GM18517 (cell line): ENCODE results near the gene ROR2.

Experiments used
- ATAC-seq: cut with Tn5 transposase; IDR thresholded peaks from one replicate; pipeline ENCODE4 v1.9.1; 2021; ENCODE audit warnings: mild to moderate bottlenecking, moderate library complexity; ENCODE audit not compliant: unreplicated experiment

The ROR2 gene

DNA sequence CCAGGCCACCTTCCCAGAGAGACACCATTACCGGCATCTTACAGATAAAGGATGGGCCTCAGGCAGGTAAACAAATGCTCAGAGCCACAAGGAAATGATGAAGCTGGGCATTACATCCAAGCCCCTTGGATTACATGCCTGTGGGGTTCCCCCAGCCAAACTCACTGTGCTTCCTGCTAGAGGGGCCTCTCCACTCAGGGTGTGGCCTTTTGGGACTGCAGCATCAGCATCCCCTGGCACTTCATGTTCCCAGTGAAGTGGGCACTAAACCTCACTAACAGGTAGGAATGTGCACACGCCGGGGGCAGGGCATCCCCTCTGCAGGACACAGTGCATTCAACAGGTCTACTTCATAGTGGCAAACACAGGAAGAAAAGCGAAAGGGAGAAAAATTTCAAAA, 125.9 kb downstream of the ROR2 start:
- ATAC-seq = no peak

GRCh38 chr9:91820949-91821880, 128.8 kb downstream of the ROR2 start:
- no peak for ATAC-seq

GRCh38 chr9:91820126-91820750, 129.8 kb downstream of the ROR2 start:
- ATAC-seq = no peak

DNA sequence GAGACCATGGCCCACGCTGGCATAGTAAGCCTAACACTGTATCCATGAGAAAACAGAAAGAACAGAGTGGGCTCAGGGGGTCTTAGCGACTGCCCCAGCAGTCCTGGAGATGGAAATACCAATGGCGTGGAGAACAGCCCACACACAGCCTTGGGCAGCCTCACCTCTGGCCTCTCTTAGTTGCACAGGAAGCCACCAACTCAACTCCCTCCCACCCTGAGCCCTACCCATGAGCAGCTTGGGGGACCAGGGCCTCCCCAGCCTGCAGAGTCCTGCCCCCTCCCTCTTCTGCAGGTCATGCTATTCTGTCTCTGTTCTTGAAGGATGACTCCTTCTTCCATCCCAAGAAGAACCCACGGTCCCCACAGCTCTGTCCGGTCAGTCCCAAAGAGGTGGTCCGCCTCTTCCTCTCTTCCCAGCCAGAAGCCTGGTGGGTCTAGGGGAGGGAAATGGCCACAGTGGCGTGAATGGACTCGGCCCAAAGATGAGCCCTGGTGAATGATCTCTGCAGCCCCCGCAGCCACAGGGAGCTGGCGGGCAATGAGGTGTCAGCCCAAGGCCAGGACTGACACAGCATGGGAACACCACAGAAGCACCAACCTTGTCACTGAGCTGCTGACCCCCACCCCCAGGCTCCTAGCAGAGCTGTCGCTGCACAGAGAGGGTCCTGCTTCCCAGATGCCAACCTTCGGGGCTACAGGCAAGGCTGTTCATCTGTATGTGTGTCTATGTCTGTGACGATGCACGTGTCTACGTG, 131.2 kb downstream of the ROR2 start:
- ATAC-seq = no peak

- no peak for ATAC-seq
Observed at GRCh38 chr9:91818225-91818585, 131.8 kb downstream of the ROR2 start.

DNA sequence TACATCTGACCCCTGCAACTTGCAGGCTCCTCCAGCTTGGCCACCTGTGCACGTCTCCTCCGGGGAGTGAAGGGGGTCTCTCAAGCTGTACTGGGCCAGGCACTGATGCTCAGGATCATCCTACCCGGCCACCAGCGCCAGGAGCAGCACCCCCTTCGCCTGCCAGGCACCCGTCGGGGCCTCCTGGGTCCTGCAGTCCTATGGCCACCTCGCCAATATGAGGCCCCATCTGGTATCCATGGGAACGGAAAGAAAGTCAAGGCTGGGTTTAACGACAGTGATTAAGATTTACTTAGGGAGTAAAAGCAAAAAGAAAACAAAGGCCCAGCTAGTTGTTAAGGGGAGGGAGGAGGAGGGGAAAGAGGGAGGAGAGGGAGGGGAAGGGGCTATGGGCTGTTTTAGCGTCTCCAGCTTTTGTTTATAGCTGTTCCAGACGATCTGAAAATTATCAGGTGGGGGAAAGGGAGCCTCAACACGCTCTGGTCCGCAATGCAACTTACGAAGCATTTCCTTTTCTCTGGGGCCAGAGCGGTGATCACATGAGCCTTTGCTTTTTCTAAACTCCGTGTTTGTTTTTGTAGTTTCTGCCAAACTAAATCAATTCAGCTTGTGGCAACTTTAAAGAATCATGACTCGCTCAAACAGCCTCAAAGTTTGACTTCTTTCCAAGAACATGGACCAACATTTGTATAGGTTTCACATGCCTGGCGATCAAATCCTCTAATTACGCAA, 132.4 kb downstream of the ROR2 start:
- no peak for ATAC-seq

GRCh38 chr9:91817106-91817492, 132.9 kb downstream of the ROR2 start:
- ATAC-seq = no peak

DNA sequence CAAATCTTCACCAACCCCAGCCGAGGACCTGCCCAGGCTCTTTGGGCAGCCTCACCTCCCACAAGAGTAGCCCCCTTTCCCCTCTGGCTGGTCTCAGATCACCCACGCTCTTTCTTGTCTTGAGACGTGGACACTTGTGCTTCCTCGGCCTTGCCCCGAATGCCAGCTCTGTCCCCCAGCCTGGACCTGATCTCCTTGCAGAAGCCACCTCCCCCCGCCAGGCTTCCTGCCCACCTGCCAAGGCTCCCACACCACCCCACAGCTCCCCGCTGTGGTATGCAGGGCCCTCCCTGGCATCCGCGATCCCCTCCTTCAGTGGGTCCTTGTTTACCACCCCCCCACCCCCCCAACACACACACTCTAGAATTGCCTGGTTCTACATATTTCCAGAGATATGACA, 133.7 kb downstream of the ROR2 start:
- ATAC-seq = no peak

- ATAC-seq = no peak
Observed at GRCh38 chr9:91815896-91816295, 134.1 kb downstream of the ROR2 start.

DNA sequence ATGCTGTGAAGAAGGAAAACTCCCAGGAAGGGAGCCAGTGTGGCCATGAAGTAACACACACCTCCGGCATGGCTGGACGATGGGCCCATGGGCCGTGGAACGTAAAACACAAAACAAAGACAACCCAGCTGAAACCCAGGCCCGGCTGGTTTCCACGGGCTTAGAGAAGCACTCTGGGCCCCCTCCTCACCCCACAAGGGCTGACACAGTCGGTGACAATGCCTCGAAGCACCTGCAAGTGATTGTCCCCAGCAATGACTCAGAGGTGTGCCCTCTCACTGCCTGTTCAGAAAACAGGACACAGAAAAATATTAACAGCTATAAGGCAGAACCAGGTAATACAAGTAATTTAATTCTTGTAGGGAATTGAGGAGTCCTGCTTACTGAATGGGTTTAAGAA, 135.3 kb downstream of the ROR2 start:
- ATAC-seq = no peak

GRCh38 chr9:91814201-91814600, 135.8 kb downstream of the ROR2 start:
- no peak for ATAC-seq

GRCh38 chr9:91813176-91813795, 136.7 kb downstream of the ROR2 start:
- ATAC-seq = no peak

DNA sequence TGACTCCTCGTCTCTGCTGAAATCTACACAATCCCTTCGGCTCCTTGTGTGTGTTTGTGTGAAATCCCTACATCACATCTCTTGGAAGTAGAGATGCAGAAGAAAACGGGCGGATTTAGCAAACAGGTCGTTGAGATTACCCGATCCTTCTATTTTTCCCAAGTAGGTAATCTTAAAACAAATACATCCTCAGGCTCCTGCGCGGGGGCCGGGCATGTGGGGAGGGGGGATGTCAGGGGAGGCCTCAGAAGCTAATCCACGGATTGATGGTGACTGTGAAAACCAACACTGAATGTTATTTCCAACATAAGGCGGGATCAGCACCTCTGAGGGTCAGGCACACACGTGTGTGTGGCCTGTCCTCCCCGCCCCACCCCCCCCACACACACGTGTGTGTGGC, 137.8 kb downstream of the ROR2 start:
- no peak for ATAC-seq

DNA sequence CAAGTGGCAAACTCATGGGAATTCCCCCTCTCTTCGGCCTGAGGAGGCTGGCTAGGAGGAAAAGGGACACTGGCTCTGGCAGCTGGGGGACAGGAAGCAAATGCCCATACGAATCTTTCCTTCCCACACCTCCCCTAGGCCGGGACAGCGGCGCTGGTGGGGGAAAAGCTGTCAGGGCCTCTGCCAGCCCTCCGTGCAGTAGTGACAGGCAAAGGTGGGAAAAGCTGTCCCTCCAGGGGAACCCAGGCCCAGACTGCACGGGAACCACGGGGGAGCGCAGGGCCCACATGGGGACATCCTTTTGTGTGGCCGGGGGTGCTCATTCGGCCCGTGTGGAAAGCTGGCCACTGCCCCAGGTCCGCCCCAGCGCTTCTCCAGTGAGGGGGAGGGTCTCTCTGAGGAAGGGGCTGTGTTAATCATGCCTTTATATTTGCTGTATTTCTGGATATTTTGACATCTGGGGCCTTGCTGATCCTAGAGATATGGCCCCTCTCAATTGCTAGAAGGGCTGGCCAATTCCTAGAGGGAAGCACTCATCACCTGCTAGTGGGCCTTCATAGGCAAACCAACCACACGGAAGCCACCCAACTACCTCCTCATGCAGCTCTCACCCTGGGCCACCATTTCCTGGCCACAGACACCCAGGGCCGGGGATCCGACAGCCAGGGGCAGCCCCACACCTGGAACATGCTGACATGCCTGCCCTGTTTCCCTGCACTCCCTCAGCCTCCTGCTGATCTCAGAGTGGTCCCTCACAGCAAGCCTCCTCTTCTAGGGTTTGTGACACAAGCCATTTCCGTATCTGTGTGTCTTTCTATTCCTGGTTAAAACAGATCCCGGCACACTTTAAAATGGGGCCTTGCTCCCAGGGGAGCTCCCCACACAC, 138.8 kb downstream of the ROR2 start:
- no peak for ATAC-seq

- ATAC-seq = no peak
Observed at GRCh38 chr9:91810286-91810905, 139.6 kb downstream of the ROR2 start.

DNA sequence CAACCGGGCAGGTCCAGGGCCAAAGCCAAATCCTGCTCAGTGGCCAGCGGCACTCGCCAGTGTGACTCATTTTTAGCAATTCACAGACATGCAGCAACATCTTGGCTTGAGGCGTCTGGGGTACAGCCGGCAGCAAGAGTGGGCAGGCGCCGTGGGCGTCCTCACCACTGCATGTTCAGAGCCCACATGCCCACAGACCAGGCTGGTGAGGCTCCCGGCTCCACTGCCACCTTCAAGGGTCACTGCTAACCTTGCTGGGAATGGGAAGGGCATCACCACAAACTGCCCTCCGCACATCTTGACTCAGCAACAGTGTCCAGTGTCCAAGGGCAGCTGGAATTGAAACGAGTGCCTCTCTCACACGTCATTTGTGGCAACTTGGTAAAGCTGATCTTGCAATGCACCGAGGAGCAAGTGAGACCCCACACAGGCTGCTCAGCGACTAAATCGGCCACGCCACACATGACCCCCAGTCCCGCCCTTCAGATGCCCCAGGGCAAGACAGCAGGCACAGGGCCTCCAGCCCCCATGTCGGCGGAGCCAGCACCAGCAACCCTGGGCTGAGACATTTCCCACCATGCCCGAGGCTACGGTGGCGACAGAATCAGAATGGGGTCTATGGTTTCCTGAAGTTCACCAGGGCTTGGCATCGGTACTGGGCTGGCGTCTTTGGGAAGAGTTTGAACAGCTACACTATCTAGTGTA, 140.3 kb downstream of the ROR2 start:
- no peak for ATAC-seq

GRCh38 chr9:91807643-91808246, 142.3 kb downstream of the ROR2 start:
- no peak for ATAC-seq

- no peak for ATAC-seq
Observed at GRCh38 chr9:91805031-91805430, 145.0 kb downstream of the ROR2 start.
